DMS79 treated with DMSO at 0.1 percent for 48 hours (cell line): ENCODE measurements around the gene SH3GL3.

Experiments used
- DNase-seq: peaks from one replicate; lab custom pipeline; 2025; lab: John Stamatoyannopoulos, UW

The SH3GL3 gene

DNA sequence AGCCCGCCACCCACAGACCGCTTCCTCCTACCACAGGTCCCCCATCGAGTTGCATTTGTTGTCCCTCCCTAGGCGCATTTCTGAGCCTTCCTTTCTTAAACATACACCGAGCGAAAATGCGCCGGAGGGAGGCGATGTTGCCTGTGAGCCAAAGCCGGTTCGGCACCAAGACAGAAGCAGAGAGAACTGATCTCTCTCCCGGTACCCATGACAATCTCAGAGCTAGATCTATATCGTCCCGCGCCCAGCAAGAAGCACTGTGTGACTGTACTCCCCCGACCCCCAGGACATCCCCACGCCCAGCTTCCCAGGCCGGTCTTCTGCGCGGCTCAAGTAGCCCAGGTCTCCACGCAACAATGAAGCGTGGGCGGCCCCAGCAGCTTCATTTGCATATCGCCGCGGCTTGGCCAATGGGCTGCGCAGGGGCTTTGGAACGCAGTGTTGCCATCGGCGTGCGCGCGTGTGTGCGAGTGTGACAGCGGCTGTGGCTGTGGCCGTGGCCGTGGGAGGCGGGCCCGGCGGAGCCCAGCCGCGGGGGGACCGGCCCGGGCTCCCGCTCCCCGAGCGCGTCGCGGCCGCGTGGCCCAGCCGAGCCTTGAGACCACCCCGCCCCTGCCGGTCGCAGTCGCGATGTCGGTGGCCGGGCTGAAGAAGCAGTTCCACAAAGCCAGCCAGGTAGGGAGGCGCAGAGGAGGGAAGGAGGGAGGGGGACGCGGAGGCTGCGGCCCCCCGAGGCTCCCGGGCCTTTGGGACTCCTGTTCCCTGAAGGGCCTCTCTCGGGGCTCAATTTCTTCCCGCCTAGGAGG lies at the start of gene SH3GL3:
Gene SH3GL3, plus strand, starts transcription at position 438 of the 806 bp plus-strand sequence. Its CDS starts 193 bp downstream, at position 631.
- DNase-seq: peak; percentile 19

DNA sequence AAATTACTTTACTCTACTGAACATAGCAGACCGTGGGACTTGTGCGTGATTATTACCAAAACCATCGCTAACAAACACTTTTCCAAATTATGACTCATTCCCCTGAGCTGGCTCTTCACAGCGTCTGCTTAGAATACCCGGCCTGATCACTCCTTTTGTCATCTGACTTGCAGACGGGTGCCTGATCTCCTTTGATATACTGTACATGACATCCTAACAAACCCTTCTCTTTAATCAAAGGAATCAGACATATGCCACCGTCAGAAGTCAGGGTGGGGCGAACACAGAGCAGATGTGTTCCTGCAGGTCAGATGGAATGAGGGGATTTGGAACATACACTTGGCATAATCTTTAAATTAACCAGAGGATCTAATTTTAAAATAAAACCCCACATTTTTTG lies 48.5 kb upstream of the SH3GL3 start:
- no peak for DNase-seq

GRCh38 chr15:83404121-83404520 lies 43.0 kb upstream of the SH3GL3 start:
- no peak for DNase-seq

DNA sequence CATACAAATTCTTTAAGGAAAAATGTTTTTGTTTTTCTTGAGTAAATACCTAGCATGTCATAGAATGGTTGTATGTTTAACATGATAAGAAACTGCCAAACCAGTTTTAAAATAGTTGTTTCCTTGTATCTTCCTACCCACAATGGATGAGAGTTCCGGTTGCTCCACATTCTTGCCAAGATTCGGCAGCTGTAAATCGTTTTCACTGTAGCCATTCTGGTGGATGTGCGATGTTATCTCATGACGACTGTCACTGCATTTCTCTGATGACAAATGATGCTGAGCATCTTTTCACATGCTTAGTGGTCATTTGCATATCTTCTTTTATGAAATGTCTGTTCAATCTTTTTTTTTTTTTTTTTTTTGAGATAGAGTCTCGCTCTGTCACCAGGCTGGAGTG lies 36.6 kb upstream of the SH3GL3 start:
- DNase-seq: no peak

DNA sequence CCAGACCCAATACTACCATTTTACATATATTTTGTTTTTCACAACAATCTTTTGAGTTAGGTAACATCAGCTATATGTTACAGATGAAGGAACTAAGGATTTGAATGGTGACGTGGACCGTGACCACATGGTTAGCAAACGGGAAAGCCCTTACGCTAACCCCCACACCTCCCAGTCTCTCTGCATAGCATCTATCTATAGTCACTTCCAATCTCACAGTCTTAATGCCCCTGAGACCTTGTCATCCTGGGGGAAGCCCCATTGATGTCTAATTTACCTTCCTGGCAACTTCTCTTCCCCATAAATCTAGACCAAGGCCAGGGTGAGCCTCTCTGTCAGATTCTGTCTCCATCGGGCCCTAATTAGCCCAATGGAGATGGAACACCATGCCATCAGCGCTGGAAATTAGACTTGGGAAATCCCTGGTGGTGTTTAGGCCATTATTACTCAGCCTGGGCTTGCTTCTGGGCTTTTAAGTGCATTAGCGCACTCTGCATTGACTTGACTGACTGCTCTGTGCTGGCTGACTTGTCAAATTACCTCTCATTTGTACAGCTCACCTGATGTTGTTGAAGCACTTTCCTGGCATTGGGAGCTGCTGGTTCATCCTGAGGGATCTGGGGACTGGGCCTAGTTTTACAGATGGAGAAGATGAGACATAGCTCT lies 34.0 kb upstream of the SH3GL3 start:
- no peak for DNase-seq

DNA sequence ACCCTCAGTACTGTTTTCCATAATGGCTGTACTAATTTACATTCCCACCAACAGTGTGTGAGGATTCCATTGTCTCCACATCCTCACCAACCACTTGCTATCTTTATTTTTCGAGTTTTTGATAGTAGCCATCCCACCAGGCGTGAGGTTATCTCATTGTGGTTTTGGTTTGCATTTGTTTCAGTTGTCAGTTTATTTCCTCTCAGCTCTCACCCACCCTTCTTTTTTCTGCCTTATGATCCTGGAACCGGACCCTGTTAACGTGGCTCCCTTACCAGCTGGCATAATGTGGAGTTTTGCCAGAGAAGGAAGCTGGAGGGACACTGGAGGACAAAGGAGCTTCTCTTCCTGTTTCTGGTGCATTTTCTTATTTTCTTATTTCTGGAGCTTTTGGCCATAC lies 25.1 kb upstream of the SH3GL3 start:
- DNase-seq: no peak

DNA sequence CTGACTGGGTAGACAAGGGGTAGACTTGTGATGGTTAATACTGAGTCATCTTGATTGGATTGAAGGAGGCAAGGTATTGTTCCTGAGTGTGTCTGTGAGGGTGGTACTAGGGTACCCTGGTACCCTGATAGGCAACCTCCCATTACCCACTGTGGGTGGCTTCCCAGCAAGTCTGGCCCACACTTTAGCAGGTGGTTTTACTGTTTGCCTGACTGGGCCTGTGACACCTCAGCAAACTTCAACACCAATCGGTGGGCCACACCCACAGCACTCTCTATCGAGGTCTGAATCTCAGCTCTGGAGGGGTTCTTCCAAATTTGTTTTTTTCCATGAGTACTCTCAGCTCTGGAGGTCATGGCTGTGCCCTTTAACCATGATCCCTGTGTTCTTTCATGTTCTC lies 24.6 kb upstream of the SH3GL3 start:
- DNase-seq: no peak

- DNase-seq: no peak
Measured at GRCh38 chr15:83424101-83424500, 23.0 kb upstream of the SH3GL3 start.

DNA sequence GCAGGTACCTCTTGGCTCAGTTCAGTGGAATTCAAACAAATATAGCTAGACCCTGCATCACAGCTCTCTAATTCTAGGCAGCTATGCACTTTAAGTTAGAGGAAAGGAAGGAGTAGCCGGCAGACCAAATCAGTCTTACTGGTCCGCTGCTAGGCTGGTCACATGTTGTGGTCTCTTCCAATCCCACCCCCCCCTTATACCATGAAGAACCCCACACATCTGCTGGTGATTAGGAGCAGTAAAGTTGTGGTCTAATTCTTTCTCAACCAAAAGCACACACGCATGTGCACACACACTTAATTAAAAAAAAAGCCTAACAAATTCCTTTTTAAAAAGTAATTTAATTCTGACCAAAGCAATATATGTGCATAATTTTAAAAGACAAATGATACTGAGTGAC lies 16.7 kb upstream of the SH3GL3 start:
- DNase-seq: no peak

DNA sequence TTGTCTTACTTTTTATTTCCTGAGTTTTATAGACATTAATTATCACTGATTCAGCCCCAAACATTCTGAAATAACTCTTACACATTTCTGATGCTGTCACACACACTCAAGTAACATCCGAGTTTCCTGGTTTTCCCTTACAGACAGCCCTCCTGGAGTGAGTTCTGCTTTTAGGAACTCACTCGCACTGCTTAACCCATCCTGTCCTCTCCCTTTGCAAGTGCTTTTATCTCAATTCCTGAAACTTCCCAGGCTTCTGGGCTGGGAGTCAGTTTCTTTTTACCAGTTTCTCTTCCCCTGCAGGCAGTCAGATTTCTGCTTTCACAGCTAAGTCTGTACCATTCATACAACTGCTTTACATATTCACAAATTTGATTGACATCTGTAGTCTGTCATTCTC lies 15.6 kb upstream of the SH3GL3 start:
- DNase-seq: no peak

- DNase-seq: no peak
Measured at GRCh38 chr15:83435202-83435601, 11.9 kb upstream of the SH3GL3 start.

GRCh38 chr15:83435782-83436181 lies 11.4 kb upstream of the SH3GL3 start:
- DNase-seq: no peak

DNA sequence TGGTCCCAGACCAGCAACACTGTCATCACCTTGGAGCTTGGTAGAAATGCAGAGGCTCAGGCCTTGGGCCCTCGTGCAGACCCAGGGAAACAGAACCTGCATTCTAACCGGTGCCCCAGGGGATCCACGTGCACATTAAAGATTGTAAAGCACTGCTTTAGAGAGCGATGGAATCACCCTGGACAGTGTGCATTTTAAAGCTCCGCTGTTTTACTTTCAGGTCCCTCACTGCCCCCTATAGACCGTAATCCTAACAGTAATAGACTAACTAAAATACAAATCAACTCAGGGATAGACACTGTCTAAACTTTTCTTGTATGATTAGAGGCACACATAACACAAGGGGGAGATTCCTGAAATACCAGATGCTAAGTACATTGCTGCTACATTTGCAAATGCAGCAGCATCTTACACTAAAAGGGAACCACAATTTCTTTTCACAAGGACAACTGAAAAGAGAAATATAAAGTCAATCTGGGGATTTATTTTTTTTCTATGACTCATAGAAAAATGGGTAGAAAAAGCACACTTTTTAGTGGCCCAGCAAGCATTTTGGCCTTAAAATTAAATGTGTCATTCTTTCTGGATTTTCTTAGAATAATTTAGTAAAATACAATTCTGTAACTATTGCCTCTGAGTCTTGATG lies 10.5 kb upstream of the SH3GL3 start:
- DNase-seq: peak; percentile 0

- no peak for DNase-seq
Measured at GRCh38 chr15:83443076-83443847, 3.9 kb upstream of the SH3GL3 start.

DNA sequence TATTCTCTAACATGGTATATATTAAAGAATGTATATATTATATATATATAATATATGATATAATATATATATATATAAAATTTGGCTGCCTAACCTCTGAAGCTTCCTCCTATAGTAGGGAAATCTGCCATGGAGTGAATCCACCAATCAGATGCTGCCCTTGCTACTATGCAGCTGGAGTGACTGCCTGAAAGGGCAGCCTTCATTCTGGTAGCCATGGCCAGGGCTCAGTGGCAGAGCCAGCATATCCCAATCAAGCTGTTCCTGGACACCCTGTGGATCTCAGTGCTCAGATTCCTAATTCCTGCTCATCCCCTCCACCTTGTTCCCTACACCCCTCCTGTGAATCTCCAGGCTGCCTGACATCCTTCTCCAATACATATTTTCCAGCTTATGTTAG lies 2.2 kb upstream of the SH3GL3 start:
- DNase-seq: no peak

- no peak for DNase-seq
Measured at GRCh38 chr15:83445643-83446042, 1.5 kb upstream of the SH3GL3 start.

GRCh38 chr15:83446417-83446816 lies 724 bp upstream of the SH3GL3 start:
- no peak for DNase-seq

DNA sequence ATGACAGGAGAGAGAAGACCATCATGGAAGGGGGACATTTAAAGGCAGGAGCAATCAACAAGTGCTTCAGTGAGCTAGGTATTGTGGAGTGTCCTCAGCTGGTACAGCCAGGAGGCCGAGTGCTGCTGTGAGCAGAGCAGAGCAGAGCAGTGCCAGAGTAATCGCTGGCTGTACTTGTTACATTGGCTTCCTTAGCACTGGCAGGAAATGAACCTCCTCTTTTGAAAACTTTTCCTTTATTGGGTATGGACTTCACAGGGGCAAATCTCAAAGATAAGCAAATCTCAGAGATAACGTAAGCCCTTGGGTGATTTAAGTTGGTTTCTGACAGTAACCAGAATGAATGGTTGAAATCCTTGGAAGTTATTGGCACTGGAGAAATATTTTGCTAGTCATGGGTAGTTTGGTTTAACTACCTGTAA lies 2.1 kb downstream of the SH3GL3 start:
- no peak for DNase-seq

GRCh38 chr15:83449937-83450506 lies 2.9 kb downstream of the SH3GL3 start:
- no peak for DNase-seq

GRCh38 chr15:83457149-83457548 lies 10.0 kb downstream of the SH3GL3 start:
- no peak for DNase-seq

- DNase-seq: no peak
Measured at GRCh38 chr15:83458381-83458780, 11.2 kb downstream of the SH3GL3 start.

DNA sequence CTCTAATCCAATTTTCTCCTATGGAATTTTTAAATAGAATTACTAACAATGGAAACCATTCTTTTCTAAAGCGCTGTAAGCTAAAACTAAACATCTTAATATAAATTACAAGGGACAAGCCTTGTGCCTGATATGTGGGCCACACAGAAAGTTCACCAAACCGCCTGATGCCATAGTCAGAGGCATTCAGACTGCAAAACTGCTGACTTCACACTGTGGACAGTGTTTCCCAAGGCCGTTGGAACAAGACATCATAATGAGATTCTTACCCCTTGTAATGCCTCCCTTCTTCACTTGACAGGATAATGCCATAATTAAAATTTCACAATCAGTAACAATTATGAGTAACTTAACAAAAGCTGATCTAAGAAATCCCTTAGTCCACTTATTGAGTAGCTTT lies 14.9 kb downstream of the SH3GL3 start:
- no peak for DNase-seq
